GM19240 (cell line): ENCODE data around the gene NUTM2A.
"Not testable (repeated sequence)": the region's sequence is repeated elsewhere in the genome, so short reads cannot be mapped to it uniquely, and the experiment has no call there.

Experiments used
- DNase-seq: peaks from one replicate; pipeline ENCODE4 v3.0.0; 2011; ENCODE audit warnings: low spot score; ENCODE audit not compliant: insufficient read length

NUTM2A gene, protein sequence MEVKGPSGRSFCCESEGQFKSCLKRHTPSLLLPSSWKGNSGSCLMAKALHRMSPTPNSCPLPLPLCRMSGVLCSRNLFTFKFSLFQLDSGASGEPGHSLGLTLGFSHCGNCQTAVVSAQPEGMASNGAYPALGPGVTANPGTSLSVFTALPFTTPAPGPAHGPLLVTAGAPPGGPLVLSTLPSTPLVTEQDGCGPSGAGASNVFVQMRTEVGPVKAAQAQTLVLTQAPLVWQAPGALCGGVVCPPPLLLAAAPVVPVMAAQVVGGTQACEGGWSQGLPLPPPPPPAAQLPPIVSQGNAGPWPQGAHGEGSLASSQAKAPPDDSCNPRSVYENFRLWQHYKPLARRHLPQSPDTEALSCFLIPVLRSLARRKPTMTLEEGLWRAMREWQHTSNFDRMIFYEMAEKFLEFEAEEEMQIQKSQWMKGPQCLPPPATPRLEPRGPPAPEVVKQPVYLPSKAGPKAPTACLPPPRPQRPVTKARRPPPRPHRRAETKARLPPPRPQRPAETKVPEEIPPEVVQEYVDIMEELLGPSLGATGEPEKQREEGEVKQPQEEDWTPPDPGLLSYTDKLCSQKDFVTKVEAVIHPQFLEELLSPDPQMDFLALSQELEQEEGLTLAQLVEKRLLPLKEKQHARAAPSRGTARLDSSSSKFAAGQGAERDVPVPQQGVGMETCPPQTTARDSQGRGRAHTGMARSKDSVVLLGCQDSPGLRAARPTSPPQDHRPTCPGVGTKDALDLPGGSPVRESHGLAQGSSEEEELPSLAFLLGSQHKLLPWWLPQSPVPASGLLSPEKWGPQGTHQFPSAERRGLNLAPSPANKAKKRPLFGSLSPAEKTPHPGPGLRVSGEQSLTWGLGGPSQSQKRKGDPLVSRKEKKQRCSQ

GRCh38 chr10:87225148-87225547, at the start of gene NUTM2A:
NUTM2A (plus strand) TSS chr10:87225448; CDS start chr10:87225831, 383 bp downstream.
- not testable (repeated sequence) for DNase-seq

- not testable (repeated sequence) for DNase-seq
These were observed 47.7 kb upstream of the NUTM2A start for GRCh38 chr10:87177587-87177986.

DNA sequence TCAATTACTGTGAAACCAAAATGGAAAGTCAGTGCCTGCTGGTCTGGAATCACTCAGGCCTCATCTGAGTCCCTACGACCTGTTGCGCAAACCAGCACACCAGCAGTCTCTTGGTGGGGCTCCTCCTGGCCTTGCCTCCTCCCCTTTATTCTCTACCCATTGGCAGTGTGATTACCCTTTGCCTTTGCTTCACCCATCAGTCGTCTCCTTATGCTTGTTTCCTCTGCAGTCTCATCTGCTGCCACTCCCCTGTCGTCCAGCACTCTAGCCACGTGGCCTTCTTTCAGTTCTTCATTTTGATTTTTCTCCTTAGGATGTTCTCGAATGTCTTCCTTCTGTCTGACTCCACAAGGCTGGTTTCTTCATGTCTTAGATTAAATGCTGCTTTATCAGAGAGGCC, 40.8 kb upstream of the NUTM2A start:
- DNase-seq = not testable (repeated sequence)

DNA sequence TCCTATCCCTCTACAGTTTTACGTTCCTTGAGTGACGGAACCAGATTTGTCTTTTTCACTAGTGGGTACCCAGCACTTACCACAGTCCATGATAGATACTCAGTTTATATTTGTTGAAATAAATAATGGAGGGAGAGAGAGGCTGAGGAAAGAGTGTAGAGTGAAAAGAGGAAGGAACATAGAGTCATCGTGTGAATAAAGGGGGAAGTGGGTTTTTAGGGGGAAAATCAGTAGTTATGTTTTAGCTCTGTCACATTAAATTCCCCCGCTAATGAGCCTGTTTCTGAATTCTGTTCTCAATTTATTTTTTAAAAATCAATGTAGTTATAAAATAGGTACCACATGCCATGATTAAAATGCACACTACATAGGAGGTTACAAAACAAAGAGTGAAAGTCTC, 39.2 kb upstream of the NUTM2A start:
- not testable (repeated sequence) for DNase-seq

DNA sequence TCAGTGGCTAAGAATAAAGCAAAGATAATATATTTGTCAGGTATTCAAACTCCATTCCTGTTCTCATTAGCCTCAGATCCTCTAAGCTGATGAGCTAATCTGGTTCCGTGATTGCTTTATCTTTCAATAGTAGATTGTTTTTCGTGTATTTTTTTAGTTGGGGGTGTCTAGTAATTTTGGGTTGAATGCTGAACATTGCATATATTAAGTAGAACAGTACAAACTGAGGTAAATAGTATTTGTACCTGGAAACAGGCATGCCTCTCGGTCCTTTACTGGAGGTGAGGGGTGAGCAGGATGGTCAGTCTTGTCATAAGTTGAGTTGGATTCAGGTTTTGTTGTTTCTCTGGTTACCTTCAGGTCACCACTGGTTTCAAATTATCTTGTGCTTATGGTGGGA, 37.7 kb upstream of the NUTM2A start:
- DNase-seq = not testable (repeated sequence)

DNA sequence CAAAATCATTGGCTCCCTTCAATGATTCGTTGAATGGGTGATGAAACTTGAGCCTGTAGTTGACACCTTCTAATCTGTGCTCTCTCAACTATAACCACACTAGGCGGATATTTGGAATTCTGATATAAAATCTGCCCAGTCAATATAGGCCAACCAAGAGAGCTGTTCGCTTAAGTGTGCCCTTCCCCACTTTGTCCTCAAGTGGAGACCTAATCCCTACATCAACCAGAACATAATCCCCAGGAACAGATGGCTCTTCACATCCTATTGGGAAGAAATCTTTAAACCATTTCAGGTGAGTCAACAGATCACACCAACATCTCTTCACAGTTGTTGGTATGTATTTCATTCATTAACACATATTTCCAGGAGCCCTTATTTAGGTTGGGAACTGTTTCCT, 33.4 kb upstream of the NUTM2A start:
- DNase-seq = not testable (repeated sequence)

DNA sequence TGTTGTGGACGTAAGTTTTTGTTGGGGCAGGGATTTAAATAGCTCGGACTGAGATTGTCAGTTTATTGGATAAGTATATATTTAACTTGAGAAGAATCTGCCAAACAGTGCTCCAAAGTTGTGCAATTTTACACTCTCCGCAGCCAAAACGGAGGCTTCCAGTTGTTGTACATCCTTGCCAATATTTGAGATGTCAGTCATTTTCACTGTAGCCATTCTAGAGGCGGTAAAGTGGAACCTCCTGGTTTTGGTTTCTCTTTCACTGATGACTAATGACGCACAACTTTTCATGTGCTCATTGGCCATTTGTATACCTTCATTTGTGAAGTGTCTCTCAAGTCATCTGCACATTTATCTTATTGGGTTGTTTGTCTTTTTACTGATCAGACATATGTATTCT, 24.3 kb upstream of the NUTM2A start:
- DNase-seq = not testable (repeated sequence)

- not testable (repeated sequence) for DNase-seq
These were observed 20.4 kb upstream of the NUTM2A start for GRCh38 chr10:87204801-87205200.

DNA sequence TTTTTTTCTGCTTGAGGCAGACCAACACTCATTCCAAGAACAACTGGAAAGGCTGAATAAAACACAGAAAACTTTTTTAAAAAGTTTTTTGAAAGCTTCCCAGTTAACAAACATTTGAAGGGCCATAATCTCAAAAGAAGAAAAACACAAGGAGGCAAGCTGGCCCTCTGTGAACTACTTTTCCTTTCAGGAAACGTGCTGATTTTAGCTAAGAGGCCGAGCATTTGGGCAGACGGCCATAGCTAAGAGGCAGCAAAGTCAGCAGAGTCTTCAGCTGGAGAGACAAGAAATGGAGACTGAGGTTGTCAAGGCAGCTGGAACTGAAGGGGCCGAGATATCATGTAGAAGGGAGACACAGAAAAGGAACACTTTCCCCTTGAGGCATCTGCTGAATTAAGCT, 18.3 kb upstream of the NUTM2A start:
- DNase-seq = not testable (repeated sequence)

- DNase-seq = not testable (repeated sequence)
These were observed 14.9 kb upstream of the NUTM2A start for GRCh38 chr10:87210309-87210708.

DNA sequence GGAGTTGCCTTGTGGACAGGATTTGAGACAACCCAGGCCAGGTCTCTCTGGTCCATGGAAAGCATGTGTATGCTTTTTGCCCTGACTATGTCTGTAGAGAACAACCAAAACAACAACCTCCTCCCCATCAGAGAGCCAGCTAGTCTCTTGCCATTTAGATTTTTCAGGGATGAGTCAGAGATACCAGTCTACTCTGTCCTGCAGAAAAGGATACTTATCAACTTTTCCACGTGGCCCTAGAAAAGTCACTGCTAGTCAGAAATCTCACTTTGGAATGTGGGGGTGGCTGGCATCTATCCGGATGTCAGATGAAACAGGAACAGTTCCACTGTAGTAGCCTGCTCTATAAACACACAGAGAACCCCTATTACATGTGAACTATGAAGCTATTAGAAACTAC, 13.4 kb upstream of the NUTM2A start:
- DNase-seq = not testable (repeated sequence)

DNA sequence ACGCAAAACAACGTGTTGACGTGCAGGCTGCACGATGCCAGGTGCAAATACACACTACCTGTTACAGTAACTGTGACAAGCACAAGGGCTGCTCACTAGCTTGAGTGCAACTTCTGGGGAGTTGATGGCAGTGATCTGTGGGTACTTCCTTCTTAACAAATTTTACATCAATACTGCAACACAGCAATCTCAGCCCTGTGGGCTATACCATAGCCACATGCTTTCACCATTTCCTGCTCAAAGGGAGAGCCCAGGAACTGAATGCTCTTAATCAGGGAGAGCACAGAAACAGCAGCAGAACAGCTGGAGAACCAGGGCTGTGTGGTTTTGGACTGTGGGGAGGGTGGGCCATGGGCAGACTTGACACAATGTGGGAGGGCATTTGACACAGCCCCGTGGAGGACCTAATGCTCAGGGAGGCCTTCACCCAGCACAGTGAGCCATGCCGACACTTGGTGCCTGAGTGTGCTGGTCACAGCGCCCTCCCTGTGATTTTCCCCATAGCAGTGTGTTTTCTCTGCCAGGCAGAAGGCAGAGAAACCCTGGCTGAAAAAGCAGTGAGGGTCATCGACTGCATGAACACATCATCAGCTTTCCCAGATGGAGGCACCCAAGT, 12.0 kb upstream of the NUTM2A start:
- DNase-seq = not testable (repeated sequence)

GRCh38 chr10:87213806-87214205, 11.4 kb upstream of the NUTM2A start:
- DNase-seq = not testable (repeated sequence)

GRCh38 chr10:87216120-87216519, 9.1 kb upstream of the NUTM2A start:
- not testable (repeated sequence) for DNase-seq

DNA sequence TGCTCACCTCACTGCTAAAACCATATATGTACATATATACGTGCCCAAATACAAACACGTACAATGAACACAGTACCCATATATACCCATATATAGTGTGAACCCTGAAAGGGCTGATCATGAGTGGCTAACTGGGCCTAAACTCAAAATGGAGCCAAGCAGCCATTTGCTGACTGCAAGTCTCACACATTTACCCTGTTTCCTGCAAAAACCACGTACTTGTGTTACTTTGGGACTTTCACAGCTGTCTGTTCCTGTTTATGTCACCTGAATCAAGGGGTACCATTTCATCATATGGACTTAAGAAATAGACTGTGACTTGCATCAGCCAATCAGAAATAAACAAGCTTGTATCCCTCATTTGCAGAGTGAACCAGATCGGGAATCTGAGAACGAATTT, 5.9 kb upstream of the NUTM2A start:
- not testable (repeated sequence) for DNase-seq

DNA sequence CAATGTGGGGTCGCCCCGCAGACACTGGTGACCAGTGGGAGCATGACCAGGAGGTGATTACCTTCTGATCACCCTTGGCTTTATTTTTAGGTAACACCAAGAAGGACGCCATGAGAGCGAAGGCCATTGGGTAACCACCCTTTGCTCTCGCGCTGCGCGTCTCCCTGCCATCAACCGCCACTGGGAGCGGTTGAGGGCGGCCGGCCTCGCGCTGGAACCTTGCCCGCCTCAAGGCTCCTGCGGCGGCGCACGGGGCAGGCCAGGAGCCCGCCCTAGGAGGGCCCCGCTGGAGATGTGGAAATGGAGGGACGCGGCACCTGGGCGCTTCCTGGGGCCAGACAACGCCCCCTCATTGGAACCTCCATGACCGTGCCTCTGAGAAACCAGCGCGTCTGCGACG, 2.5 kb upstream of the NUTM2A start:
- not testable (repeated sequence) for DNase-seq

- DNase-seq = not testable (repeated sequence)
These were observed 3.0 kb downstream of the NUTM2A start for GRCh38 chr10:87228247-87228646.

GRCh38 chr10:87229211-87229610, 4.0 kb downstream of the NUTM2A start:
- DNase-seq = not testable (repeated sequence)

DNA sequence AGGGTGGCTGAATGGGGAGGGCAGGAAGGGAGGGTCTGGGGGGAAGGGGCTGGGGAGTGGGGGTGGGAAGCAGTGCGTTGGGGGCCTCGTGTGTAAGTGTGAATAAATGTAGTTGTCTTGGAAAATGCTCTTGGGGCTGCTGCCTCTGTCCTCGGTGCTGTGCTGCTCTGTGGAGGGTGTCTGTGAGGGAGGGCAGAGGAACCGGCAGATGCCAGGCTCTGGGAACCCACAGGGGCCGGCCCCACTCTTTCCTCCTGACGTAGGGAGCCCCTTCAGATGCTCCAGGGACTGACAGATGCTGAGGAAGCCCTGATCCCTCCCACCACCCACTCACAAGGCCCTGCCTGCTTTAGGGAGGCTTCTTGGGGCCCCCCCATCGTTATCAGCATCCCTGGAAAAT, 9.6 kb downstream of the NUTM2A start:
- DNase-seq = not testable (repeated sequence)

DNA sequence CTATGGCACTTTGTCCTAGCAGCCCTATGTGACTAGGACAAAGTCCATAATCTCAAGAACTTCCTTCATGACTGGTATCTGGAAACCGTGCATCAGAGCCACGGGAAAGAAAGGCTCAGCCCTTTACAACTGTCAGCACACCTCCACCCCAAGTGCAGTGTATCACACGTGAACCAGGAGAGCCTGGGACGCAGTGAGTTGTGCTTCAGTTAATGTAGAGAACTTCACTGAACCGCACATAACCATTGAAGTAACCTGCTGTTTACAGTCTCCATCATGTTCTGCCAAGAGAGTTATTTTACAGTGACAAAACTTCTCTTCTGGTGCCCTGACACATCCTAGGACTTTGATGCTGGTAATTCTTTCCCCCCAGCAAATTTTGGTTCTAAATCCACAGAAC, 12.0 kb downstream of the NUTM2A start:
- DNase-seq = not testable (repeated sequence)

- not testable (repeated sequence) for DNase-seq
These were observed 14.1 kb downstream of the NUTM2A start for GRCh38 chr10:87239346-87239808.
